K562 (cell line): ENCODE results near the gene ZNF691. TPM values are rescaled to one million over a fixed set of nuclear protein-coding genes. Genes with fewer than 3 reads are reported as not detected.

Experiments
- ADNP ChIP-seq: fragments of 200-800 bp; sonication (Bioruptor generic); IDR thresholded peaks from 2 replicates; pipeline ENCODE4 v1.6.1; 2016; ENCODE audit warnings: missing genetic modification characterization, missing compliant biosample characterization
- ARHGAP35 ChIP-seq: fragments of 450-650 bp; IDR thresholded peaks from 2 replicates; pipeline ENCODE4 v1.6.1; 2018; ENCODE audit not compliant: partially characterized antibody
- ARID3B ChIP-seq: fragments of 250-450 bp; sonication (Bioruptor Pico); IDR thresholded peaks from 2 replicates; pipeline ENCODE4 v1.4.0; 2020; ENCODE audit warnings: borderline replicate concordance
- ATF1 ChIP-seq, 2 experiments: fragments of 450-650 bp in 1 of 2; IDR thresholded peaks; 2 replicates each; pipeline ENCODE4 v1.6.1; 2016; ENCODE audit warnings: missing compliant biosample characterization in 1 of 2, missing genetic modification characterization in 1 of 2
- DNMT1 ChIP-seq: fragments of 450-650 bp; IDR thresholded peaks from 2 replicates; pipeline ENCODE4 v1.6.1; 2016; ENCODE audit warnings: antibody characterized with exemption, mild to moderate bottlenecking
- GTF2F1 ChIP-seq: IDR thresholded peaks from 2 replicates; pipeline ENCODE4 v1.6.1; 2011; ENCODE audit warnings: low read depth, low read length, improper control_type of control experiment
- HEY1 ChIP-seq: fragments of 250-450 bp; sonication (Bioruptor Pico); IDR thresholded peaks from 2 replicates; pipeline ENCODE4 v1.5.0; 2020; ENCODE audit warnings: mild to moderate bottlenecking, moderate library complexity, borderline replicate concordance
- HOMEZ ChIP-seq: fragments of 250-450 bp; sonication (Bioruptor Pico); IDR thresholded peaks from 2 replicates; pipeline ENCODE4 v1.4.0; 2020; ENCODE audit warnings: mild to moderate bottlenecking, moderate library complexity
- ILF3 ChIP-seq: fragments of 450-650 bp; IDR thresholded peaks from 2 replicates; pipeline ENCODE4 v1.6.1; 2018; ENCODE audit warnings: antibody characterized with exemption, mild to moderate bottlenecking, moderate library complexity, borderline replicate concordance
- MECOM ChIP-seq: fragments of 250-450 bp; sonication (Bioruptor Pico); IDR thresholded peaks from 2 replicates; pipeline ENCODE4 v1.8.0; 2022; ENCODE audit warnings: inconsistent platforms
- MXI1 ChIP-seq: IDR thresholded peaks from 2 replicates; pipeline ENCODE4 v1.6.1; 2011; ENCODE audit warnings: low read depth, mild to moderate bottlenecking, improper control_type of control experiment, low read length
- NFE2L1 ChIP-seq: fragments of 450-650 bp; IDR thresholded peaks from 2 replicates; pipeline ENCODE4 v1.6.1; 2016; ENCODE audit warnings: missing genetic modification characterization, low read depth, mild to moderate bottlenecking, missing compliant biosample characterization, moderate library complexity, borderline replicate concordance
- PREB ChIP-seq: sonication (generic); formaldehyde crosslinking; IDR thresholded peaks from 2 replicates; pipeline ENCODE4 v1.8.1; 2023; ENCODE audit warnings: mild to moderate bottlenecking, missing genetic modification reagents
- RNF2 ChIP-seq: sonication (generic); IDR thresholded peaks from 2 replicates; pipeline ENCODE4 v1.6.1; 2016
- SAFB ChIP-seq: fragments of 200-400 bp; formaldehyde crosslinking; IDR thresholded peaks from 2 replicates; pipeline ENCODE4 v1.6.1; 2017; ENCODE audit warnings: low read depth, low read length, borderline replicate concordance
- TOE1 ChIP-seq, 2 experiments: fragments of 450-650 bp in 1 of 2; sonication (generic) in 1 of 2; formaldehyde crosslinking in 1 of 2; IDR thresholded peaks; 2 replicates each; pipeline versions ENCODE4 v1.7.1 to v1.8.0; 2016 to 2022; ENCODE audit warnings: borderline replicate concordance in 2 of 2, mild to moderate bottlenecking in 2 of 2, antibody characterized with exemption in 1 of 2, inconsistent platforms in 1 of 2, low read depth in 1 of 2, missing genetic modification reagents in 1 of 2, moderate library complexity in 1 of 2
- U2AF2 ChIP-seq: fragments of 200-400 bp; formaldehyde crosslinking; optimal IDR thresholded peaks from 2 replicates; pipeline ENCODE3; 2017; ENCODE audit warnings: low read depth, mild to moderate bottlenecking, low read length
- ZFP30 ChIP-seq: fragments of 250-450 bp; sonication (Bioruptor Pico); IDR thresholded peaks from 2 replicates; pipeline ENCODE4 v1.8.0; 2022; ENCODE audit warnings: moderate library complexity, mild to moderate bottlenecking, inconsistent platforms, borderline replicate concordance
- ZNF583 ChIP-seq: fragments of 250-450 bp; sonication (Bioruptor Pico); IDR thresholded peaks from 2 replicates; pipeline ENCODE4 v1.4.0; 2020
- polyA plus RNA-seq, 8 experiments: library from polyadenylated mRNA; depleted of rRNA in 4 of 8; stranded (reverse) in 5 of 8; unstranded in 3 of 8; fragments of >200 nt; fragmentation: Nextera tagmentation in 2 of 8; fragmentation: Illumina TruSeq in 1 of 8; extraction: Ambion mirVana in 2 of 8; extraction: Trizol in 1 of 8; gene quantifications; 2 replicates each; pipeline versions ENCODE4 v1.2.1 to v1.2.3, GENCODE V29; 2011 to 2014; ENCODE audit warnings: inconsistent platforms in 1 of 8, missing spikeins in 1 of 8
- total RNA-seq, 7 experiments: library from RNA; depleted of rRNA in 6 of 7; stranded (reverse); fragments of >200 nt in 6 of 7; fragmentation: Illumina TruSeq in 2 of 7; extraction: Trizol in 2 of 7; gene quantifications; 2 replicates each; pipeline versions ENCODE4 v1.2.1 to v1.2.3, GENCODE V29; 2011 to 2021; ENCODE audit warnings: low replicate concordance in 1 of 7
- TF ChIP-seq, protein P1 (sequence below), 2 experiments: fragments of 450-650 bp in 1 of 2; sonication (generic) in 1 of 2; formaldehyde crosslinking; conservative IDR thresholded peaks; 2 replicates each; pipeline versions ENCODE4 v1.4.0 to v1.8.1; 2020 to 2022; ENCODE audit warnings: mild to moderate bottlenecking in 1 of 2, missing genetic modification reagents in 1 of 2
- TF ChIP-seq, protein P2 (sequence below): sonication (generic); formaldehyde crosslinking; IDR thresholded peaks from 2 replicates; pipeline ENCODE4 v1.8.0; 2022; ENCODE audit warnings: mild to moderate bottlenecking, missing genetic modification reagents

The ZNF691 gene
- total and polyA plus RNA-seq, 9 of the 15 experiments (the other 6 are each of a cell fraction or from before 2014, with no cell fraction given), result 10.7 to 30.4 (median 14.8) TPM

DNA sequence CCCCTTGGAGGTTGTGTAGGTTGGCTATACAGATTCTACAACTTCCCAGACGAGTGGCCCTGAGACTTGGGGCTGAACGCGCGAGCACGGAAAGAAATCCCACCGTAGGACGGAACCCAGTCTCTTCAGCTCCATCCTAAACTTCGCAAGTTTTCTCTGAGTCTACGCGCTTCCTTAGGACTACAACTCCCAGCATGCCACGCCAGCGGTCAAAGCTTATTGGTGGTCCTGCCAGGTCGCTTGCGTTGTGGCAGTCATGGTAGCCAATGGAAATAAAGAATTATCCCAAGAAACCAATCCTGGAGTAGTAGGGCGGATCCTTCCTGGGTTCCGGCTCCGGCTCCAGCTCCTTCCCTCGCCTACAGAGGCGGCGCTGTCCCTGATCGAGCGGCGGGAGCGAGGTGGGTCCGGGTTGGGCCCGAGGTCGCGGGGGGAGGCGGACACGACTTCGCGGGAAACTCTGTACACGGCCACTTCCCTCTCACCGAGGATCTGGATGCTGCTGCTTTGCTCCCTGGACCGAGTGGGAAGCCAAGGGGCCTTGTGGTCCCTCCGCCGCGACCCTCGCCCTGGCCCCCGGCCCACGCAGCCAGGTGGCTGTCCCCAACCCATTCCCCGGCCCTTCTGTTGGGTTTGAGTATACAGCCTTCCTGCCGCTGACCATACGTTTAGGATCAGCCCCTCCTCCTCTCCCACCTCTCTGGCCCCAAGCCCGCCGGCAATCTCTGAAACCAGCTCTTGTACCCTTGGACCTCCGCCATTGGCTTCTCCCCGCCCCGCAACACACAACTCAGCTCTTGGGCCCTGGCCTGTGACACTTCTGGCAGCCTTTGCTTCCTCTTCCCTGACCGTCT lies at the start of gene ZNF691 (continued):
- TF ChIP-seq HOMEZ (CRISPR knock-in tag) (0 out of 2 replicates have a peak, but pooled peaks have one; percentile 26), U2AF2 (no peak), ARHGAP35 (no peak), ZFP30 (CRISPR knock-in tag) (no peak), ADNP (tag) (no peak), ZNF583 (CRISPR knock-in tag) (no peak), MXI1 (no peak), NFE2L1 (tag) (no peak), GTF2F1 (0 out of 2 replicates have a peak, but pooled peaks have one; percentile 41), DNMT1 (no peak), MECOM (CRISPR knock-in tag) (no peak), ARID3B (CRISPR knock-in tag) (0 out of 2 replicates have a peak, but pooled peaks have one; percentile 12), SAFB (peak; percentile 42; the same call in 1 of the 2 replicates), ILF3 (no peak), RNF2 (peak; percentile 82; the same call in 1 of the 2 replicates), ATF1 (CRISPR knock-in tag; IDR thresholded peaks at IDR 0.05) (no peak), ATF1 (tag; IDR thresholded peaks at IDR 0.05) (peak; percentile 81), TOE1 (IDR thresholded peaks at IDR 0.05; ENCODE audit: borderline replicate concordance) (peak; percentile 66; the same call in 1 of the 2 replicates), TOE1 (CRISPR knock-in tag; IDR thresholded peaks at IDR 0.05; ENCODE audit: borderline replicate concordance, low read depth) (no peak), HEY1 (no peak), PREB (CRISPR knock-in tag) (no peak)
- TF ChIP-seq, protein P1, sequence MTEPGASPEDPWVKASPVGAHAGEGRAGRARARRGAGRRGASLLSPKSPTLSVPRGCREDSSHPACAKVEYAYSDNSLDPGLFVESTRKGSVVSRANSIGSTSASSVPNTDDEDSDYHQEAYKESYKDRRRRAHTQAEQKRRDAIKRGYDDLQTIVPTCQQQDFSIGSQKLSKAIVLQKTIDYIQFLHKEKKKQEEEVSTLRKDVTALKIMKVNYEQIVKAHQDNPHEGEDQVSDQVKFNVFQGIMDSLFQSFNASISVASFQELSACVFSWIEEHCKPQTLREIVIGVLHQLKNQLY (CRISPR knock-in tag; conservative IDR thresholded peaks at IDR 0.05), result 0 out of 4 replicates have a peak, but pooled peaks of 1 of the 2 experiments have one; percentile 80
- TF ChIP-seq, protein P2, sequence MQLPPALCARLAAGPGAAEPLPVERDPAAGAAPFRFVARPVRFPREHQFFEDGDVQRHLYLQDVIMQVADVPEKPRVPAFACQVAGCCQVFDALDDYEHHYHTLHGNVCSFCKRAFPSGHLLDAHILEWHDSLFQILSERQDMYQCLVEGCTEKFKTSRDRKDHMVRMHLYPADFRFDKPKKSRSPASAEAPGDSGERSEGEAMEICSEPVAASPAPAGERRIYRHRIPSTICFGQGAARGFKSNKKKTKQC (CRISPR knock-in tag), result peak; percentile 75
